Epithelial cell of esophagus (primary cell): Measurements from ENCODE around the gene CHRM1.

ENCODE experiments used
- DNase-seq: peaks from one replicate; pipeline ENCODE4 v3.0.0; 2010; ENCODE audit warnings: low read depth
- H3K4me3 ChIP-seq: 2 replicates; pipeline ENCODE4 v1.5.1; 2011; ENCODE audit warnings: mild to moderate bottlenecking, low read length, control low read depth
- TF ChIP-seq, protein P1 (sequence below): IDR thresholded peaks from 2 replicates; pipeline ENCODE4 v1.5.1; 2011; ENCODE audit warnings: low read depth, mild to moderate bottlenecking, low read length, control low read depth, inconsistent platforms; ENCODE audit not compliant: insufficient read depth; ENCODE audit errors: missing control alignments

Gene CHRM1

GRCh38 chr11:62902932-62903331 is 18.2 kb downstream of the CHRM1 start:
- no peak for DNase-seq
- H3K4me3 ChIP-seq = no peak overlapping the region
- TF ChIP-seq, protein P1, sequence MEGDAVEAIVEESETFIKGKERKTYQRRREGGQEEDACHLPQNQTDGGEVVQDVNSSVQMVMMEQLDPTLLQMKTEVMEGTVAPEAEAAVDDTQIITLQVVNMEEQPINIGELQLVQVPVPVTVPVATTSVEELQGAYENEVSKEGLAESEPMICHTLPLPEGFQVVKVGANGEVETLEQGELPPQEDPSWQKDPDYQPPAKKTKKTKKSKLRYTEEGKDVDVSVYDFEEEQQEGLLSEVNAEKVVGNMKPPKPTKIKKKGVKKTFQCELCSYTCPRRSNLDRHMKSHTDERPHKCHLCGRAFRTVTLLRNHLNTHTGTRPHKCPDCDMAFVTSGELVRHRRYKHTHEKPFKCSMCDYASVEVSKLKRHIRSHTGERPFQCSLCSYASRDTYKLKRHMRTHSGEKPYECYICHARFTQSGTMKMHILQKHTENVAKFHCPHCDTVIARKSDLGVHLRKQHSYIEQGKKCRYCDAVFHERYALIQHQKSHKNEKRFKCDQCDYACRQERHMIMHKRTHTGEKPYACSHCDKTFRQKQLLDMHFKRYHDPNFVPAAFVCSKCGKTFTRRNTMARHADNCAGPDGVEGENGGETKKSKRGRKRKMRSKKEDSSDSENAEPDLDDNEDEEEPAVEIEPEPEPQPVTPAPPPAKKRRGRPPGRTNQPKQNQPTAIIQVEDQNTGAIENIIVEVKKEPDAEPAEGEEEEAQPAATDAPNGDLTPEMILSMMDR = no peak

GRCh38 chr11:62898027-62898426 is 23.1 kb downstream of the CHRM1 start:
- TF ChIP-seq, protein P1 = no peak
- H3K4me3 ChIP-seq = no peak overlapping the region
- DNase-seq = no peak

- TF ChIP-seq, protein P1 = no peak
- H3K4me3 ChIP-seq = no peak overlapping the region
- DNase-seq = no peak
Measured at GRCh38 chr11:62897311-62897710, 23.9 kb downstream of the CHRM1 start.

DNA sequence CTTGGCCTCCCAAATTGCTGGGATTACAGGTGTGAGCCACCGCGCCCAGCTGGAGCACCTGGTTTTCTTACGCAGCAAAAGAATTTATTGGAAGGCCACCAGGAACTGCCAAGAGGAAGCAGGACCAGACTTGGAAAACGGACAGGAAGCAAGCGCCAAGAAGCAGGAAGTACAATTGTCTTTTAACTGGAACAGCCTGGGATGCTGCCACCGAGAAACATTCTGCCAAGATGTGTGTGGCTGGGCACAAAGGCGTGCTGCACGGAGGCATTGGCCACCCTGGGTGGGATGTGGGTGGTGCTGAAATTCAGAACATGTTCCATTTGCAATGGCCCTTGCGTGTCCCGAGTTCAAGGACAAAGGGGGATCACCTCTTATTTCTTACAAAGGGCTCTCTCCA is 25.1 kb downstream of the CHRM1 start:
- TF ChIP-seq, protein P1 = no peak
- H3K4me3 ChIP-seq = no peak overlapping the region
- no peak for DNase-seq

- no peak for DNase-seq
- TF ChIP-seq, protein P1 = no peak
- no peak overlapping the region for H3K4me3 ChIP-seq
Measured at GRCh38 chr11:62895501-62895900, 25.7 kb downstream of the CHRM1 start.

DNA sequence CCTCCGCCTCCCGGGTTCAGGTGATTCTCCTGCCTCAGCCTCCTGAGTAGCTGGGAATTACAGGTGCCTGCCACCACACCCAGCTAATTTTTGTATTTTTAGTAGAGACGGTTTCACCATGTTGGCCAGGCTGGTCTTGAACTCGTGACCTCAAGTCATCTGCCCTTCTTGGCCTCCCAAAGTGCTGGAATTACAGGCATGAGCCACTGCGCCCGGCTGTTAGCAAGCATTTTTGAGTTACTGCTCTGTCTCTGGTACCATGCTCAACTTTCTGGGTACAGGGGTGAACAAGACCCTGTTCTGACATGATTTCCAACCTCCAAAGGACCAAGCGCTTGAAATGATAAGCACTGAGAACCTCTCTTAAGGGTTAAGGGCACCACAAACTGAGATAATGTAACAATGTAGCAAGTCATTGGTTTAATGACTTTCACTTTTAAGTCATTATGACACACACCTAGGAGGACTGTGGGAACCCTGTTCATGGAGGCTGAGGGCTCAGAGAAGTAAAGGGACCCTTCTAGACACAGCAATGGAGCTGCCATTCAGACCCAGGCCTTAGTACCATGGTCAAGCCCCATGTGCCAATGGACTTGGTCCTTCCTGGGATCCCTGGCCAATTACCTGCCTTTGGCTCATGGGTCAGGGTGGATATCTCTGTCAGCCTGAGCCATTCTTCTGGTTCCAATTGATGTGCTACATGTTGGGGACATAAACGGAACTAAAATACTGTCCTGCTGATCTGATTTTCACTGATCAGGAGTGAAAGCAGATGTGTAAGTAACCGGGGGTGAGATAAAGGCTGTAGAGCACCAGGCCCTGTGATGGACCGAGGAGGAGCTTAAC is 28.9 kb downstream of the CHRM1 start:
- no peak overlapping the region for H3K4me3 ChIP-seq
- DNase-seq = no peak
- TF ChIP-seq, protein P1 = no peak
